Right lobe of liver (tissue), 6 donors: Measurements from ENCODE around the gene ZNF780A. TPM values are rescaled to one million over a fixed set of nuclear protein-coding genes. Genes with fewer than 3 reads are reported as not detected.

ENCODE experiments used
- ATAC-seq, 4 donors: fragments of 200-7000 bp; cut with Tn5 transposase; one replicate each; pipeline ENCODE4 v1.9.1; 2020; ENCODE audit warnings: mild to moderate bottlenecking in 4 of 4, moderate library complexity in 4 of 4
- DNase-seq, 3 donors: peaks; one replicate each; pipeline ENCODE4 v3.0.0-alpha.2; 2020
- H3K27ac ChIP-seq, 3 donors: fragments of 200-600 bp; one replicate each; pipeline ENCODE4 v1.8.0; 2022
- H3K27me3 ChIP-seq, 2 donors: fragments of 200-600 bp; one replicate each; pipeline ENCODE4 v1.8.0; 2022
- H3K36me3 ChIP-seq, 4 donors: fragments of 200-600 bp; sonication (generic) in 1 of 4; one replicate each; pipeline versions ENCODE4 v1.5.1 to v1.8.0; 2017 to 2022; ENCODE audit warnings: control low read depth in 1 of 4
- H3K4me1 ChIP-seq, 4 donors: fragments of 200-600 bp; sonication (generic) in 1 of 4; one replicate each; pipeline versions ENCODE4 v1.5.1 to v1.8.0; 2017 to 2022; ENCODE audit warnings: control low read depth in 1 of 4
- H3K4me3 ChIP-seq, 3 donors: fragments of 200-600 bp; one replicate each; pipeline ENCODE4 v1.8.0; 2022
- H3K9me3 ChIP-seq, 4 donors: fragments of 200-600 bp; sonication (generic) in 1 of 4; one replicate each; pipeline versions ENCODE4 v1.5.1 to v1.8.0; 2017 to 2022; ENCODE audit warnings: control low read depth in 1 of 4
- CTCF ChIP-seq, 4 donors: fragments of 200-600 bp in 3 of 4; fragments of 450-650 bp in 1 of 4; IDR thresholded peaks; one replicate each; pipeline versions ENCODE4 v1.5.1 to v1.8.0; 2016 to 2022; ENCODE audit warnings: antibody characterized with exemption in 4 of 4, mild to moderate bottlenecking in 2 of 4
- POLR2A ChIP-seq: fragments of 450-650 bp; IDR thresholded peaks from one replicate; pipeline ENCODE4 v1.6.1; 2017; ENCODE audit warnings: antibody characterized with exemption, mild to moderate bottlenecking
- WGBS: methylation state at CpG from one replicate; pipeline ENCODE4 v1.1.6; 2018; ENCODE audit warnings: low coverage, low lambda C conversion rate; ENCODE audit not compliant: insufficient coverage; ENCODE audit errors: missing lambda C conversion rate; 5-methylcytosine and 5-hydroxymethylcytosine counted together
- intact Hi-C, 2 donors: fragments of 100-400 bp; cut with DNase I; formaldehyde crosslinking; loops; one replicate each; pipeline versions ENCODE4 v1.11.2 to v1.14.1; 2022
- total RNA-seq, 6 experiments: library from RNA; depleted of rRNA in 2 of 6; stranded (reverse); fragments of >200 nt in 2 of 6; fragmentation: NEBNext Ultra II Directional in 3 of 6; extraction: Animal tissue kit (Norgen Biotek cat#: 25700) in 3 of 6; gene quantifications; one replicate each; pipeline versions ENCODE4 v1.1.0 to v1.2.4, GENCODE V29; 2016 to 2023
- donor health status: DM: no; HTN: yes; CAD: no.
- donor health status: DM: no; HTN: no; CAD: no.
- donor health status: DM: no; HTN: no; CAD: no.
- donor health status: DM: no; HTN: yes; CAD: no.
- donor health status: DM: no; HTN: yes; CAD: no.

The ZNF780A gene
- total RNA-seq, 6 experiments from 2014 or later, result 8.4 to 11.1 (median 10.2) TPM

GRCh38 chr19:40078377-40078776 is 12.4 kb downstream of the ZNF780A start:
- WGBS, result 80% methylated on average over 1 of the region's 1 CpG
- TF ChIP-seq POLR2A (no peak), CTCF (IDR thresholded peaks at IDR 0.05) (no peak)
- Histone ChIP-seq H3K4me1 (no peaks in the 10 kb centered on the region), H3K9me3 (peaks cover 0 to 10% (median under 1%) of the 10 kb centered on the region in 4 donors), H3K27ac (no peak overlapping the region), H3K27me3 (no peaks in the 10 kb centered on the region), H3K36me3 (peaks cover 0 to 66% (median 29%) of the 10 kb centered on the region in 4 donors), H3K4me3 (no peak overlapping the region)
- ATAC-seq, result no peak
- intact Hi-C loops, result no loop called here
- no peak for DNase-seq

GRCh38 chr19:40070058-40070457 is 20.7 kb downstream of the ZNF780A start:
- H3K27ac ChIP-seq, result no peak overlapping the region
- no peak for TF ChIP-seq CTCF (IDR thresholded peaks at IDR 0.05)
- no peak for TF ChIP-seq POLR2A
- H3K36me3 ChIP-seq, result peaks cover 0 to 9% (median 6%) of the 10 kb centered on the region in 4 donors
- intact Hi-C loops, result no loop called here
- H3K27me3 ChIP-seq, result no peaks in the 10 kb centered on the region
- H3K9me3 ChIP-seq, result peaks cover 0 to 8% (median 0%) of the 10 kb centered on the region in 4 donors
- 85% methylated on average over 1 of the region's 1 CpG for WGBS
- H3K4me1 ChIP-seq, result no peaks in the 10 kb centered on the region
- ATAC-seq, result no peak
- no peak for DNase-seq
- no peak overlapping the region for H3K4me3 ChIP-seq

GRCh38 chr19:40059624-40060023 is 31.1 kb downstream of the ZNF780A start:
- H3K27me3 ChIP-seq, result no peaks in the 10 kb centered on the region
- no peak overlapping the region for H3K4me3 ChIP-seq
- TF ChIP-seq CTCF (IDR thresholded peaks at IDR 0.05), result no peak
- no peak for TF ChIP-seq POLR2A
- no peaks in the 10 kb centered on the region for H3K36me3 ChIP-seq
- H3K4me1 ChIP-seq, result no peaks in the 10 kb centered on the region
- ATAC-seq, result no peak
- no peak for DNase-seq
- intact Hi-C loops, result no loop called here
- WGBS, result 71% methylated on average over 1 of the region's 1 CpG
- peaks cover 0 to 23% (median 2%) of the 10 kb centered on the region in 4 donors for H3K9me3 ChIP-seq
- no peak overlapping the region for H3K27ac ChIP-seq

GRCh38 chr19:40057166-40057565 is 33.6 kb downstream of the ZNF780A start:
- no peaks in the 10 kb centered on the region for H3K27me3 ChIP-seq
- no peak for DNase-seq
- TF ChIP-seq POLR2A (no peak), CTCF (IDR thresholded peaks at IDR 0.05) (no peak)
- H3K36me3 ChIP-seq, result no peaks in the 10 kb centered on the region
- intact Hi-C loops, result no loop called here
- no peak overlapping the region for H3K27ac ChIP-seq
- H3K4me1 ChIP-seq, result no peaks in the 10 kb centered on the region
- ATAC-seq, result no peak
- no peak overlapping the region for H3K4me3 ChIP-seq
- WGBS, result 71% methylated on average over 1 of the region's 1 CpG
- H3K9me3 ChIP-seq, result peaks cover 0 to 23% (median 2%) of the 10 kb centered on the region in 4 donors

- no peaks in the 10 kb centered on the region for H3K27me3 ChIP-seq
- peaks cover 0 to 23% (median 2%) of the 10 kb centered on the region in 4 donors for H3K9me3 ChIP-seq
- peak overlapping the region in 1 of 3 donors; percentile 52 for H3K27ac ChIP-seq
- WGBS, result 7% methylated on average over 7 of the region's 7 CpGs
- peak overlapping the region; percentile 47 to 84 (median 83) for H3K4me3 ChIP-seq
- DNase-seq (no peak), ATAC-seq (no peak)
- no peaks in the 10 kb centered on the region for H3K4me1 ChIP-seq
- no peaks in the 10 kb centered on the region for H3K36me3 ChIP-seq
- intact Hi-C loops, result no loop called here
- TF ChIP-seq POLR2A (no peak), CTCF (IDR thresholded peaks at IDR 0.05) (no peak)
Observed at GRCh38 chr19:40056505-40056904, 34.2 kb downstream of the ZNF780A start.
